RWPE2 (cell line): ENCODE measurements around the gene ODC1.

ENCODE experiments used
- ATAC-seq: fragments of 200-7000 bp; cut with Tn5 transposase; 3 replicates; pipeline ENCODE4 v1.9.1; 2021; ENCODE audit warnings: low read depth
- DNase-seq: peaks from one replicate; pipeline ENCODE4 v3.0.0-alpha.2; 2020; ENCODE audit warnings: low spot score
- H3K27ac ChIP-seq: fragments of 450-650 bp; 2 replicates; pipeline ENCODE4 v1.5.1; 2017; ENCODE audit warnings: mild to moderate bottlenecking; ENCODE audit not compliant: poor library complexity, severe bottlenecking
- H3K27me3 ChIP-seq: fragments of 250-450 bp; sonication (Bioruptor Pico); 2 replicates; pipeline ENCODE4 v1.5.1; 2021; ENCODE audit warnings: mild to moderate bottlenecking, moderate library complexity; ENCODE audit not compliant: insufficient read depth, poor library complexity, severe bottlenecking
- H3K36me3 ChIP-seq: fragments of 250-450 bp; sonication (Bioruptor Pico); 2 replicates; pipeline ENCODE4 v1.5.1; 2020; ENCODE audit warnings: low read depth, mild to moderate bottlenecking, moderate library complexity
- H3K4me1 ChIP-seq: fragments of 250-450 bp; sonication (Bioruptor Pico); 2 replicates; pipeline ENCODE4 v1.5.1; 2021; ENCODE audit warnings: mild to moderate bottlenecking, moderate library complexity; ENCODE audit not compliant: insufficient read depth, poor library complexity, severe bottlenecking
- H3K4me3 ChIP-seq: fragments of 250-450 bp; sonication (Bioruptor Pico); 2 replicates; pipeline ENCODE4 v1.5.1; 2021; ENCODE audit warnings: mild to moderate bottlenecking, moderate library complexity; ENCODE audit not compliant: severe bottlenecking
- H3K9me3 ChIP-seq: fragments of 250-450 bp; sonication (Bioruptor Pico); 2 replicates; pipeline ENCODE4 v1.5.1; 2021; ENCODE audit warnings: mild to moderate bottlenecking, moderate library complexity; ENCODE audit not compliant: severe bottlenecking
- TF ChIP-seq, protein P1 (sequence below): fragments of 450-650 bp; IDR thresholded peaks from one replicate; pipeline ENCODE4 v1.5.1; 2017; ENCODE audit warnings: mild to moderate bottlenecking, moderate library complexity; ENCODE audit not compliant: poor library complexity, severe bottlenecking

ODC1 gene

DNA sequence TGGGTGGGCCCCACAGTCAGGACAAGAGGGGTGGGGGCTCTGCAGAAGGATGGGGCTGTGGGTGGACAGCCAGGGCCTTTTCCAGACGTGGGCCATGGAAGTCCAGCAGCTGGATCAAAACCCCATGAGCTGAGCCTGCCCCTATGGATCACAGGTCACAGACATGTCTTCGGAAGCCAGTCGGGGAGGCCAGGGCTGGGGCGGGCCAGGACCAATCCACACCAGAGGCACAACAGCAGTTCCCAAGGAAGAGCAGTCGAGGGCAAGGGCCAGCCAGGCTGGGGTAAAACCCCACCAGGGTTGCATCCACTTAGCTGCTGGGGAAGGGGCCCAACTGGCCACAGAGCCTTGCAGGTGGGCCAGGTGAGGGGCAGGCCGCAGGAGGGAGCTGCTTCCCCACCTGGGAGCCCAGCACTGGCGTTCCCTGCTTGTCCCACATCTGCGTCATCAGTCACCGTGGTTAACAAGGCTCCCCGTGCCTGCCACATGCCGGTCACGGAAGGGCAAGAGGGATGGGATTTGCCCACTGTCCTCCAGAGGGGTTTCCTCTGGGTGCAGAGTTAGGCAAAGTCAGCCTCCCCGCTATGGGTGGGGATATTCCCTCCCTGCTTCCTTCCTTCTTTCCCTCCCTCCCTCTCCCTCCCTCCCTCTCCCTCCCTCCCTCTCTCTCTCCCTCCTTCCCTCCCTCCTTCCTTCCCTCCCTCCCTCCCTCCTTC lies 46.4 kb upstream of the ODC1 start:
- Histone ChIP-seq H3K4me3 (no peak overlapping the region), H3K9me3 (no peaks in the 10 kb centered on the region), H3K27me3 (no peaks in the 10 kb centered on the region), H3K36me3 (no peaks in the 10 kb centered on the region), H3K27ac (peak overlapping the region; percentile 50), H3K4me1 (peaks cover 21% of the 10 kb centered on the region)
- DNase-seq, result no peak
- ATAC-seq, result no peak
- TF ChIP-seq, protein P1, sequence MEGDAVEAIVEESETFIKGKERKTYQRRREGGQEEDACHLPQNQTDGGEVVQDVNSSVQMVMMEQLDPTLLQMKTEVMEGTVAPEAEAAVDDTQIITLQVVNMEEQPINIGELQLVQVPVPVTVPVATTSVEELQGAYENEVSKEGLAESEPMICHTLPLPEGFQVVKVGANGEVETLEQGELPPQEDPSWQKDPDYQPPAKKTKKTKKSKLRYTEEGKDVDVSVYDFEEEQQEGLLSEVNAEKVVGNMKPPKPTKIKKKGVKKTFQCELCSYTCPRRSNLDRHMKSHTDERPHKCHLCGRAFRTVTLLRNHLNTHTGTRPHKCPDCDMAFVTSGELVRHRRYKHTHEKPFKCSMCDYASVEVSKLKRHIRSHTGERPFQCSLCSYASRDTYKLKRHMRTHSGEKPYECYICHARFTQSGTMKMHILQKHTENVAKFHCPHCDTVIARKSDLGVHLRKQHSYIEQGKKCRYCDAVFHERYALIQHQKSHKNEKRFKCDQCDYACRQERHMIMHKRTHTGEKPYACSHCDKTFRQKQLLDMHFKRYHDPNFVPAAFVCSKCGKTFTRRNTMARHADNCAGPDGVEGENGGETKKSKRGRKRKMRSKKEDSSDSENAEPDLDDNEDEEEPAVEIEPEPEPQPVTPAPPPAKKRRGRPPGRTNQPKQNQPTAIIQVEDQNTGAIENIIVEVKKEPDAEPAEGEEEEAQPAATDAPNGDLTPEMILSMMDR, result no peak

DNA sequence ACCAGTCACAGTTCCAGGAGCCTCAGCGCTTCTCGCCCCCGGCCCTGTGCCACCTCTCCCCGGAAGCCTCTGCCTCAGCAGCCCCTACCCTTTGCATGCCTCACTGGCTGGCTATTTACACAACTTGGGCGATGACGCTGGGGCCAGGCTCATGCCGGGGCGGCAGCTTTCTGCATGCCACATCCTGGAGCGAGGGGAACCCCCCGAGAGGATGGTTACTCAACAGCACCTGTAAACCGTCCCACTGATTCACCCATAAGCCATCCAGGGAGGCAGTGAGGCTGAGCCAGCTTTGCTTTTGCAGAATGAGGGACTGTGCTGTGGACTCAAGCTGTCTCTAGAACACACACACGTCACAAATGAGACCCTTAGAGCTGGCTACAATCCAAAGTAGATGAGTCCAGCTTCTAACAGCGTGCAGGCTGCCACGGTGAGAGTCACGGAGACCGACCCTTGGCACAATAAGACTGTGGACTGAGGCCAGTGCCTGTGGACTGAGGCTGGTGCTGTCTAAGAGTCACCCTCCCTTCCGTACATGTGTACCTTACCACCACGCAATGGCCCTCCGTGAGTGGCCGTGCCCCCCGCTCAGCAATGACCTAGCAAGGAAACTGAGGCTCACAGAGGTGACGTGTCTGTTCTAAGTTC lies 45.6 kb upstream of the ODC1 start:
- H3K4me1 ChIP-seq, result peaks cover 21% of the 10 kb centered on the region
- no peaks in the 10 kb centered on the region for H3K27me3 ChIP-seq
- H3K9me3 ChIP-seq, result no peaks in the 10 kb centered on the region
- DNase-seq, result peak; percentile 98
- H3K36me3 ChIP-seq, result no peaks in the 10 kb centered on the region
- H3K4me3 ChIP-seq, result no peak overlapping the region
- TF ChIP-seq, protein P1, result no peak
- H3K27ac ChIP-seq, result peak overlapping the region; percentile 50
- peak; percentile 90 for ATAC-seq

DNA sequence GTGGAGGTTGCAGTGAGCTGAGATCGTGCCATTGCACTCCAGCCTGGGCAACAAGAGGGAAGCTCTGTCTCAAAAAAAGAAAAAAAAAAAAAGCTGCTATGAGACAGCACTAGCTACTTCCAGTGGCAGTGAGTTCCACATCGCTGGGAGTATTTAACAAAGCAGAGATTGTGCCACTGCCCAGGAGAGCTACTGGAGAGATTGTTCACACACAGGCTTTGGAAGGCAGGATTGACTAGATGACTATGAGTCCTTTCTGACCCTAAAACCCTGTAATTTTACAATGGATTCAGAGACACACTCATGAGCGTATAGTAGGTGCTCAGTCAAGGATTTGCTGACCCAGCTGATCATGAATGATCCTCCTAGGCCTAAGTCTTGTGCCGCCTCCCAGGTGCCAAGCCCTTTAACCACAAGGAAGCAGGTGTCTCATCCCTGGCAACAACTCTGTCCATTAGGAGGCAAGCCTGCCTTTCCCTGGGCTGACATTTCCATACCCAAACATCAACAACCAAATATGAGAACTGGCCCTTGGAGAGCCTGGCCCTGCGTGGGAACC lies 45.0 kb upstream of the ODC1 start:
- Histone ChIP-seq H3K27ac (peak overlapping the region; percentile 50), H3K36me3 (no peaks in the 10 kb centered on the region), H3K27me3 (no peaks in the 10 kb centered on the region), H3K9me3 (no peaks in the 10 kb centered on the region), H3K4me3 (no peak overlapping the region), H3K4me1 (peaks cover 20% of the 10 kb centered on the region)
- no peak for DNase-seq
- TF ChIP-seq, protein P1, result no peak
- ATAC-seq, result peak; percentile 53

DNA sequence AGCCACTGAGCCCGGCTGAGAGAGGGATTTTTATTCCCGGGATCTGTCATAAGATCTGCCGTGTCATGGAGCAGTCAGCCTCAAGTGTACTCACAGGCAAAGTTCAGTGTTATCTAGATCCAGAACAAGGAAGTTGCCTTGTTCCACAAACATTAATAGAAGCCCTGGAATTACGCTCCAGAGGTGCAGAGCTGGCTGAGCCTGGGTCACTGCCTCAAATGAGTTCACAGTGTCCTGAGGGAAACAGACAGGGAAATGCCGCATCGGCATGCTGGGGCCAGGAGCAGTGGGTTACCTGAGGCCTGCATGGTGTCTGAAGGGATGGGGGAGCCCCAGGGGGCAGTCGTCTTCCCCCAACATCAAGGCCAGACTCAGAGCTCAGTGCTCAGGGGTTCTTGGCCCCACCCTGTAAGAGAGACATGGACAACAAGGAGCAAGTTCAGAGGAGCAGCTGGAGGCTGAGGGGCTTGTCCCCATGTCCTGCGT lies 42.7 kb upstream of the ODC1 start:
- no peaks in the 10 kb centered on the region for H3K27me3 ChIP-seq
- TF ChIP-seq, protein P1, result no peak
- H3K36me3 ChIP-seq, result no peaks in the 10 kb centered on the region

More for the DNA sequence above, 42.7 kb upstream of the ODC1 start:
- H3K9me3 ChIP-seq, result no peaks in the 10 kb centered on the region
- H3K4me3 ChIP-seq, result no peak overlapping the region
- ATAC-seq, result no peak
- H3K4me1 ChIP-seq, result peaks cover 11% of the 10 kb centered on the region
- DNase-seq, result no peak
- H3K27ac ChIP-seq, result no peak overlapping the region
